Rectal smooth muscle tissue (tissue), 1 donor: ENCODE measurements around the gene AGFG2.
A peak's percentile ranks its signal among the peaks of the same experiment; 100 is the strongest.

Experiments used
- H3K27ac ChIP-seq: one replicate; pipeline ENCODE4 v1.7.0; 2013; ENCODE audit warnings: low read depth, low read length, inconsistent platforms
- H3K27me3 ChIP-seq: one replicate; pipeline ENCODE4 v1.7.0; 2013; ENCODE audit warnings: low read length; ENCODE audit not compliant: control insufficient read depth, insufficient read depth
- H3K36me3 ChIP-seq: one replicate; pipeline ENCODE4 v1.7.0; 2013; ENCODE audit warnings: low read length; ENCODE audit not compliant: control insufficient read depth, insufficient read depth
- H3K4me1 ChIP-seq: one replicate; pipeline ENCODE4 v1.7.0; 2013; ENCODE audit warnings: low read length; ENCODE audit not compliant: control insufficient read depth, insufficient read depth
- H3K4me3 ChIP-seq: one replicate; pipeline ENCODE4 v1.7.0; 2013; ENCODE audit warnings: low read length
- H3K9ac ChIP-seq: one replicate; pipeline ENCODE4 v1.7.0; 2013; ENCODE audit warnings: low read length

AGFG2 gene

DNA sequence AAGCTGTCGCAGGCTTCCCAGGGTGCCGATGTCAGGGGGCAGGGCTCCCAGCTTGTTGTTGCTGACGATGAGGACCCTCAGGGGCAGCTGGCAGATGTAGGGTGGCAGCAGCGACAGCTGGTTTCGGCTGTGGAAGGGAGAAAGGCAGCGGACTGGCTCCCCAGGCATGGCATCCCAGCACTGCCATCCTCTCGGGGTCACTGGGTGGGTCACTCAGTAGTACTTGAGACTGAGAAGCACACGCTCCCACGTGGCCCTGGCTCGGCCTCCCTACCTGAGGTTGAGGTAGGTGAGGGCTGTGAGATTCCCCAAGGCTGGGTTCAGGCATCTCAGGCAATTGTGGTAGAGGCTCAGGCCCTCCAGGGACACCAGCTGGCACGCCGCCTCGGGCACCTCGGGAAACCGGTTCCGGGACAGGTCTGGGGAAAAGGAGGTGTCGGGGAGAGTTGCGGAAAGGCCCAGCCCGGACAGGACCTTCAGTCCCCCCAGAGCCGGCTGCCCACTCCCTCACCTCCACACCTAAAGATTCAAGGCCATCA lies 43.1 kb downstream of the AGFG2 start:
- no peak overlapping the region for H3K27ac ChIP-seq
- H3K4me3 ChIP-seq, result no peak overlapping the region
- H3K36me3 ChIP-seq, result peaks cover 28% of the 10 kb centered on the region
- no peak overlapping the region for H3K9ac ChIP-seq
- no peaks in the 10 kb centered on the region for H3K27me3 ChIP-seq
- H3K4me1 ChIP-seq, result peaks cover 10% of the 10 kb centered on the region

DNA sequence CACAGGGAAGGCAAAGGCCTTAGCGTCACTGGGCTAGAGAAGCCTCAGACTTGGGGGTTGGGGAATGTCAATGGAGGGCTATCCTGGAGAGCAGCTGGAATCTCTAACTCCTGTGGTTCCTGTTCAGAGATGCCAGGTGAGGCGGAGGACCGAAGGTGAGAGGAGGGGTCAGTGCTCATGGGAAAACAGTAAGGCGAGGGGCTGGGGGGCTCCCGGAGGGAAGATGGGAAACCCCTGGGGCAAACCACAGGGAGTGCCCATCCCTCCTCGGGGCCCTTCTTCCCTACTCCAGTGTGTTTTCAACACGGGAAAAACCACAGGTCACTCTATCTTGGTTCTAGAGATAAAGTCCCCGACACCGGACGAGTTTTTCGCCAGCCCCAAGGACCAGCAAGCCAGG lies 43.6 kb downstream of the AGFG2 start:
- H3K9ac ChIP-seq, result no peak overlapping the region

DNA sequence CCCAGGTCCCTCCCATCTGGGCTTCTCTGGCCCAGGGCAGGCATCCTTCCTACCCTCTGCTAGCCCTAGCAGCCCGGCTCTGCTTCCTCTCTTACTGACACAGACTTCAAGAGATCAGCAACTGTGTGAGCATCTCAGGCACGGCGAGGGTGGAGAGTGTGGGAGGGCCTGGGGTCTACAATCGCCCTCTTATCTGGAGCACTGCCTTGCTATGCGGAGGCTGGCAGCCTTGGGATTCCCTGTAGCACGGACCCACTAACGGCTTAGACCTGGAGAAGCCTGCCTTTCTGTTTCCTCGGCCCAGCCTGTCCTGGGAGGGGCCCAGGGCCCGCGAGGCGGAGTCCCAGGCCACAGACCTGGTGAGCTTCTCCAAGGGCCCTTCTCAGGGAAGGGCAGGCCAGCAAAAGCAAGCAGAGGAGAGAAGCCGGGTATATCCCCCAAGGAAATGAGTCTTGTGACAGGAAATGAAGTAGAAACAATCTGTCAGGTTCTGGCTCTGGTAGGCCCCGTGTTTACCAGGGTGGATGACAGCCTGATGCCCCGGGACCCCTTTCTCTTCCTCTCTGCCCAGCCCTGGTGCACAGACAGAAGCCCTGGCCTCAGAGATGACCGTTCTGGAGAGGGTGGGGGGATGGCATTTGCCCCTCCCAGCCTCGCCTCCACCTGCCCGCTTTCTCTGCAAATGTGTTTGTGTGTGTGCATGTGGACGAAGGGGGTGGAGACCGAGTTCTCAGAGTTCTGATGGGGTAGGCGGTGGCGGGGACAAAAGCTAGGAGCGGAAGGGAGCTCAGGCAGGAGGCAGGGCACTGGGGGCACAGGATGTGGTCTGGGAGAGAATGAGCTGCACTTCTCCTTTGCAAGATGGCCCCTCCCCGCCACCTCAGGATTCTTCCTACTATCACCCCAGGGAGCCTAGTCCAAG lies 44.4 kb downstream of the AGFG2 start:
- Histone ChIP-seq H3K4me3 (peak overlapping the region; percentile 70), H3K36me3 (peaks cover 25% of the 10 kb centered on the region), H3K27ac (peak overlapping the region; percentile 67), H3K27me3 (no peaks in the 10 kb centered on the region), H3K4me1 (peaks cover 10% of the 10 kb centered on the region), H3K9ac (no peak overlapping the region)

More for the DNA sequence above, 43.6 kb downstream of the AGFG2 start:
- Histone ChIP-seq H3K27me3 (no peaks in the 10 kb centered on the region), H3K36me3 (peaks cover 28% of the 10 kb centered on the region), H3K4me3 (no peak overlapping the region), H3K4me1 (peaks cover 10% of the 10 kb centered on the region), H3K27ac (no peak overlapping the region)

DNA sequence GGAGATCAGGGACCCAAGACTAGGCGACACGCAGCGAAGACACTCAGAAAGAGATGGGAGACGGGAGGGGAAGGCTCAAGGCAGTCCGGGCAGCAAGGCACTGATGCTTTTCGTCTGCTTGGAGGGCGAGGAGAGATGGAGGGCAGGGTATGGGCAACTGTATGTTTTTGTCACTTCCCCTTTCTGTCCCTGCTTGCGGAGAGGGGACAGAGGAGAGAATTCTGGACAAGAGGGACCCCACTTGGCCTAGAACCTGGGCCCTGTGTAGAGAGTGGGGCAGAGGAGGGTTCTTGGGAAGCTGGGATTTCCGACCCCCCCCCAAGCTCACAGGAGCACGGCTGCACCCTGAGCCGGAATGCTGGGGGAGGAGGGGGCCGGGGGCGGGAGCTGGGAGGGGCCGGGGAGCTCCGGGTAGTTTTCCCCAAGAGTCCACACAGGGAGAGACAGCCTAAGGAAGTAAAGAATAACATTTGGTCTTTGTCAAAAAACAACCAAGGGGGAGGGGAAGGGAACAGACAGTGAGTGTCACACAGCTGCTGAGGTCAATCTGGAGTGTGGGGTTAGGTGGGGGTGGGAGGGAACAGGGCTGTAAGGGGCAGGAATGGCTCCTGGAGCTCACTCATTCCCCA lies 45.2 kb downstream of the AGFG2 start:
- H3K4me3 ChIP-seq, result peak overlapping the region; percentile 92
- H3K36me3 ChIP-seq, result peaks cover 25% of the 10 kb centered on the region
- H3K4me1 ChIP-seq, result peaks cover 10% of the 10 kb centered on the region
- H3K27me3 ChIP-seq, result no peaks in the 10 kb centered on the region
- peak overlapping the region; percentile 37 for H3K9ac ChIP-seq
- peak overlapping the region; percentile 67 for H3K27ac ChIP-seq

DNA sequence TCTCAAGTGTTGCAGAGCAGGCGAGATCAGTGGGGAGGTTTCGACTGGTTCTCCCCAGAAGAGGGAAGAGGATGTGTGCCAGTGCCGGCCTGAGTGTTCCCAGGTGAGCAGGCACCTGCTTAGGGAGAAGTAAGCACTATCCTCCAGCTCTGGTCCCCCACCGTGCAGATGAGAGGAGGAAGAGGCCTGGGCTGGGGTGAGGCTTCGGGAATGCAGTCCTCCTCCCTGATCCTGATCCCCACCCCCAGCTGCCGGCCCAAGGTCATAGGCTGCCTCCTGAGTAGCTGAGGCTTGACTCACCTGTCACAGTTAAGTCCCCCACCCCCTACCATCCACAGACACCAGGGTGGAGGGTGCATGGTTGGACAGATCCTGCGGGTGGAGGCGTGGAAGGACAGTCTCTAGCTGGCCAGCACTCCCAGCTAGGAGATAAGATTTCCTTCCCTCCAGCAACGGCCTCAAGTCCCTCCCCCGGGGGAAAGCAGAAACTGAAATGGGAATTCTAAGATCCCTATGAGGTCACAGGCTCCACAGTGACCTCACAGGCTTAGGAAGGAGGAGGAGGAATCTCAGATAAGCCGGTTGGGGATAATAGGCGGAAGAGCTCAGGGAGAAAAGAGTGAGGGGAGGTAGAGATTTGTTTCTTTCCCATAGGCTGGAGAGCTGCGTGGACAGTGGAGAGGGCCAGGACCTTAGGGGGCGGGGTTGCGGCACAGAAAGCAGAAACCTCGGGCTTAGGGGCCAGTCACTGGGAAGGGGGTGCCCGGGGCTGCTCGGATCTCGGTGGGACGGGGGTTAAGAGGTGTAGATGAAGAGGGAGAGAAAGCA lies 45.9 kb downstream of the AGFG2 start:
- Histone ChIP-seq H3K36me3 (peaks cover 20% of the 10 kb centered on the region), H3K27ac (peak overlapping the region; percentile 91), H3K27me3 (no peaks in the 10 kb centered on the region), H3K4me1 (peaks cover 10% of the 10 kb centered on the region), H3K9ac (peak overlapping the region; percentile 87), H3K4me3 (peak overlapping the region; percentile 92)

DNA sequence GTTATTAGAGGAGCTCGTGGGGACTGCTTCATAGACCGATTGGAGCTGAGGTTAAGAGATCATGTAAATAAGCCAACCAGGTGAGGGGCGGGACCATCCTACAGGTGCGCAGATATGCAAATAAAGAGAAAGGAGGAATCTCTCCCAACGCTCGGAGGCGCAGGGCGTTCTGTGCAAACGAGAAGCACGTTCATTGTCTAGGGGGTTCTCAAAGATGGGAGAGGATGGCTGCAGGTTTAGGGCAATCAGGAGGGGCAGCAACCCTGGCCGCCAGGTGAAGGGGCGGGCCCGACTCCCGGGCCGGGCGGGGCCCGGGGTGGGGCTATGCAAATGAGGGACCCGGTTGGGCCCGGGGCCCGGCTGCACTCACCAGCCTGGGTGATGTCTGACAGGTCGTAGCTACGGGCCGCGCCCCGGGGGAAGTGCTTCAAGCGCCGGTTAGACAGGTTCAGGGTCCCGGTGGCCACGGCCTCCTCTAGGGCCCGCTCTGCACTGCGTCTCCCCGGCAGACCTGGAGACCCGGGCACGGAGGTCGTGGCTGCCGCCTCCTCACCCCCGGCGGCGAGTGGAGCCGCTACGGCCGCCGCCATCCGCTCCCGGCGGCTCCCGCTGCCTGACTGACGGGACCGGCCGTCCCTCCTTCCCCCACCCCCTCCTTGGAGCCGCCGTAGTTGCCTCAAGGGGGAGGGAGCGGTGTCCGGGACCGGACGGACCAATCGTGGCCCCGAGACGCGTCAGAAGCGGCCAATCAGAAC lies 46.7 kb downstream of the AGFG2 start, which contains the start of gene LRCH4:
TSS of gene LRCH4 (minus strand) at position 619 of the 755 bp plus-strand sequence. CDS start at position 590, 29 bp downstream.
- Histone ChIP-seq H3K36me3 (peaks cover 13% of the 10 kb centered on the region), H3K4me1 (peaks cover 10% of the 10 kb centered on the region), H3K9ac (peak within 1 kb of the TSS; percentile 87), H3K27ac (peak within 1 kb of the TSS; percentile 91), H3K4me3 (peak within 1 kb of the TSS; percentile 92), H3K27me3 (peaks cover 3% of the 10 kb centered on the region)

DNA sequence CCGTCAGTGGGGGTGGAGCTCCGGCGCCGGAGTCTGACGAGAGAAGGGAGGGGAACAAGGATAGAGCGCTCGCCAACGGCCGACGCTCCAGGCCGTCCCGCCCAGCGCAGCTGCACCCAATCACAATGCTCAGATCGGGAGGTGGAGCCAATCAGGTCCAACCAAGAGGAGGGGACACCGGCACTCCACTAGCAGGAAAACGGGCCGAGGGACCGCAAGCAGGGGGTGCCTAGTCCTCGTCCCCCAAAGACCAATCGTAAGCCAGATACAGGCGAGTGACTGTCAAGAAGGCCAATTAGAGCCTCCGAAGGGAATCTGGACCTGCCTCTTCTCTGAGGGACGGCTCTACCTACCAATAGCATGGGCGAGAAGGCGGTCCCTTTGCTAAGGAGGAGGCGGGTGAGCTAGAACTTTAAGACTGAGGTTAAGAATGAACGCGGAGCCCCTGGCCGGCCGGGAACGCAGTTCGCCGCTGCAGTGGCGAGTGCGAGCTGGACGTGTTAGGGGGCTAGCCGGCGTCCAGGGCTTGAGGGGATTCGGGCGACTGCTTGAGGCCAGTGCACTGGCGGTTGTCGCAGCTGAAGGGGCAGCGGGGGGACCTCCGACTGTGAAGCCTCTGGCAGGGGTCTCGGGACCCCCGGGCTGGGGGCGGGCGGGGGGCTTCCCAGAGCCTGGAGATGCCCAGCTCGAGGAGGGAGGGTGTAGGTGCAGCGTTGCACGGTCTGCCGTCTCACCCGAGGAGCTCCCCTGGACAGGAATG lies 47.4 kb downstream of the AGFG2 start, which contains the start of gene FBXO24:
TSS of gene FBXO24 (plus strand) at position 63 of the 760 bp plus-strand sequence. CDS start at position 361, 298 bp downstream.
- peak within 1 kb of the TSS; percentile 91 for H3K27ac ChIP-seq
- peaks cover 3% of the 10 kb centered on the region for H3K27me3 ChIP-seq
- peak within 1 kb of the TSS; percentile 92 for H3K4me3 ChIP-seq
- peaks cover 10% of the 10 kb centered on the region for H3K4me1 ChIP-seq
- H3K36me3 ChIP-seq, result peaks cover 6% of the 10 kb centered on the region
- peak within 1 kb of the TSS; percentile 87 for H3K9ac ChIP-seq

DNA sequence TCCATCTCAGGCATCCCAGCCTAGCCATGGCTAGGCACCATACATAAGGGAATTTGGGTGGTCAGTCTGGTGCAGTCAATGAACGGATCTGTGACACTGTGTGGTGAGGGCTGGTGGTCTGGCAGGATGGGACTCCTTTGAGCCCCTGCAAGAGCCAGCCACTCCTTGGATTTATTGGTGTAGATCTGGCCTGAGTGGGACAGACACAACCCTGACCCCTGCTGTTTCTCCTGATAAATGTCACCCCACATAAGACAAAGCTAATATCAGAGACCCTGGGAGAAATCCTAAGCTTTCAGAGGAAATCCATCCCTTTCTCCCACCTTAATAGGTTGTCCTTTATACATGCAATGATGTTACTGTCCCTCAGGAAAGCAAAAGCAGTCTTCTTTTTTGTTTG lies 49.4 kb downstream of the AGFG2 start:
- H3K27ac ChIP-seq, result no peak overlapping the region
- H3K27me3 ChIP-seq, result peaks cover 3% of the 10 kb centered on the region
- H3K9ac ChIP-seq, result no peak overlapping the region
- H3K4me1 ChIP-seq, result peaks cover 10% of the 10 kb centered on the region
- H3K4me3 ChIP-seq, result no peak overlapping the region
- no peaks in the 10 kb centered on the region for H3K36me3 ChIP-seq

DNA sequence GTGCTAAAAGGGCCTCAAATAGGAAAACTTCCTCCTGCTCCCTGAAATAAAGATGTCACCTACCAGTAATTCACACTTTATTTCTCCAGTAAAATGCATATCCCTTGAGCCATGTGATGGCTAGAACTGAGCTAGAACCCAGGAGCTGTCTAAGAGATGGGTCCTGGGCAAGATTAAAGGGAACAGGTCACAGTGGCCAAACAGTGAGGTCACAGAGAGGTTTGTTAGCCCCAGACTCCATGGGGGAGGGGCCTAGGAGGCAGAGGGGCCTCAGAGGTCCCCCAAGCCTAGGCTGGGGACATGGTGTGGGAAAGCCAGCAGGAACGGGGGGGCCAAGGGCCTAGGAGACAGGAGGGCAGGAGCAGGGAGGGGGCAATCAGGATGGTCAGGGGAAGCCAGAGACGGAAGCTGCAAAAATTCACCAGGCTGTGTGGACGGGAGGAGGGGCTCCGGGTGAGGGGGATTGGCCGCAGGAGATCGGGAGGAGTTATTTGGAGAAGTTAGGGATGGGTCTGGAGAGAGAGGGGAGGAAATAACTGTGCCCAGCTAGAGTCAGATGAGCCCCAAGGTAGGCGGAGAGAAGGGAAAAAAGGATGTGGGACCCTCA lies 50.4 kb downstream of the AGFG2 start:
- Histone ChIP-seq H3K4me3 (peak overlapping the region; percentile 34), H3K4me1 (peaks cover 10% of the 10 kb centered on the region), H3K27me3 (peaks cover 3% of the 10 kb centered on the region), H3K36me3 (no peaks in the 10 kb centered on the region), H3K9ac (no peak overlapping the region), H3K27ac (no peak overlapping the region)

DNA sequence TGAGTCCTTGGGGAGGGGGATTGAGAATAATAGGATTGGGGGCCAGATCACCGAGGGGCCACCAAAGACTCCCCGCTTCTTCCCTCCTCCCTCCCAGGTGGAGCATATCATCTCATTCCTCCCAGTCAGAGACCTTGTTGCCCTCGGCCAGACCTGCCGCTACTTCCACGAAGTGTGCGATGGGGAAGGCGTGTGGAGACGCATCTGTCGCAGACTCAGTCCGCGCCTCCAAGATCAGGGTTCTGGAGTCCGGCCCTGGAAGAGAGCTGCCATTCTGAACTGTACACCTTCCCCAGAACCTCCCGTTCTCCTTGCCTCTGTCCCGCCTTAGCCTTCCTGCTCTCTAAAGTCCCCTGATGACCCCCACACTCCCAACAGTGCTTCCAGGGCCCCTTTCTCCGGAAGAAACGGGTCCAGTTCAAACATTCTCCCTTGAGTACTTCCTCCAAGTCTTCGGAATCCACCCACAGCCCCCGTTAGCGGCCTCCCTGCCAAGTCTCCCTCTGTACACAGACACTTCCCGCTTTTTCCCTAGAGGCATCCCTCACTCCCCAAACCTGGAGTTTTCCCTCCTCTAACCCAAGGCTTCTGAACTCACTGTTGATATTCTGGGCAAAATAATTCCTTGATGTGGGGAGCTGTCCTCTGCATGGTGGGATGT lies 51.2 kb downstream of the AGFG2 start:
- H3K36me3 ChIP-seq, result no peaks in the 10 kb centered on the region
- H3K27ac ChIP-seq, result peak overlapping the region; percentile 56
- H3K9ac ChIP-seq, result no peak overlapping the region
- H3K27me3 ChIP-seq, result peaks cover 3% of the 10 kb centered on the region
- H3K4me3 ChIP-seq, result peak overlapping the region; percentile 34
- H3K4me1 ChIP-seq, result peaks cover 3% of the 10 kb centered on the region
